HG03432 (cell line): ENCODE results near the gene TRAPPC8.
"Not testable (repeated sequence)": the region's sequence is repeated elsewhere in the genome, so short reads cannot be mapped to it uniquely, and the experiment has no call there.

Experiments used
- ATAC-seq: cut with Tn5 transposase; IDR thresholded peaks from one replicate; pipeline ENCODE4 v1.9.1; 2021; ENCODE audit warnings: mild to moderate bottlenecking, moderate library complexity; ENCODE audit not compliant: unreplicated experiment

Gene TRAPPC8

GRCh38 chr18:31946305-31947046, 3.5 kb upstream of the TRAPPC8 start:
- ATAC-seq, result no peak

GRCh38 chr18:31943878-31944816, 1.2 kb upstream of the TRAPPC8 start:
- no peak for ATAC-seq

GRCh38 chr18:31942291-31942998, 483 bp downstream of the TRAPPC8 start:
- peak; percentile 43 for ATAC-seq

- ATAC-seq, result no peak
These were observed 1.7 kb downstream of the TRAPPC8 start for GRCh38 chr18:31941010-31941809.

GRCh38 chr18:31934773-31935172, 8.2 kb downstream of the TRAPPC8 start:
- not testable (repeated sequence) for ATAC-seq

GRCh38 chr18:31931886-31932240, 11.1 kb downstream of the TRAPPC8 start:
- no peak for ATAC-seq

- no peak for ATAC-seq
These were observed 11.6 kb downstream of the TRAPPC8 start for GRCh38 chr18:31931163-31931885.

- no peak for ATAC-seq
These were observed 13.7 kb downstream of the TRAPPC8 start for GRCh38 chr18:31929273-31929672.

GRCh38 chr18:31926988-31927387, 15.9 kb downstream of the TRAPPC8 start:
- ATAC-seq, result not testable (repeated sequence)

GRCh38 chr18:31920277-31920676, 22.7 kb downstream of the TRAPPC8 start:
- no peak for ATAC-seq

- not testable (repeated sequence) for ATAC-seq
These were observed 23.6 kb downstream of the TRAPPC8 start for GRCh38 chr18:31919366-31919765.

- no peak for ATAC-seq
These were observed 24.2 kb downstream of the TRAPPC8 start for GRCh38 chr18:31918733-31919132.

- ATAC-seq, result no peak
These were observed 41.9 kb downstream of the TRAPPC8 start for GRCh38 chr18:31901063-31901462.

GRCh38 chr18:31899771-31900170, 43.2 kb downstream of the TRAPPC8 start:
- not testable (repeated sequence) for ATAC-seq

GRCh38 chr18:31892936-31893335, 50.0 kb downstream of the TRAPPC8 start:
- no peak for ATAC-seq

GRCh38 chr18:31891566-31891965, 51.4 kb downstream of the TRAPPC8 start:
- no peak for ATAC-seq

- ATAC-seq, result no peak
These were observed 58.9 kb downstream of the TRAPPC8 start for GRCh38 chr18:31884020-31884419.

GRCh38 chr18:31880186-31880898, 62.6 kb downstream of the TRAPPC8 start:
- ATAC-seq, result no peak

GRCh38 chr18:31878358-31878757, 64.6 kb downstream of the TRAPPC8 start:
- ATAC-seq, result no peak
